SK-N-SH treated with all-trans-retinoic acid at 6 μM for 48 hours (cell line): ENCODE results near the gene OFD1.
A peak's percentile ranks its signal among the peaks of the same experiment; 100 is the strongest.

ENCODE experiments used
- ATAC-seq: fragments of 200-7000 bp; cut with Tn5 transposase; 3 replicates; pipeline ENCODE4 v1.9.1; 2020; ENCODE audit warnings: mild to moderate bottlenecking, moderate library complexity
- ARNTL ChIP-seq: fragments of 450-650 bp; formaldehyde crosslinking; IDR thresholded peaks from 2 replicates; pipeline ENCODE4 v1.5.0; 2020; ENCODE audit warnings: low read depth, mild to moderate bottlenecking, moderate library complexity, borderline replicate concordance
- BACH2 ChIP-seq: fragments of 250-450 bp; sonication (Bioruptor Pico); IDR thresholded peaks from 2 replicates; pipeline ENCODE4 v1.9.0; 2021; ENCODE audit warnings: mild to moderate bottlenecking, borderline replicate concordance
- CSDC2 ChIP-seq: fragments of 250-450 bp; sonication (Bioruptor Pico); IDR thresholded peaks from 2 replicates; pipeline ENCODE4 v1.5.0; 2020; ENCODE audit warnings: mild to moderate bottlenecking, moderate library complexity
- ESRRG ChIP-seq: fragments of 250-450 bp; sonication (Bioruptor Pico); IDR thresholded peaks from 2 replicates; pipeline ENCODE4 v1.6.1; 2021; ENCODE audit warnings: mild to moderate bottlenecking
- GLIS3 ChIP-seq: fragments of 250-450 bp; sonication (Bioruptor Pico); IDR thresholded peaks from 2 replicates; pipeline ENCODE4 v1.5.0; 2020; ENCODE audit warnings: mild to moderate bottlenecking, moderate library complexity
- ISL1 ChIP-seq: fragments of 250-450 bp; sonication (Bioruptor Pico); IDR thresholded peaks from 2 replicates; pipeline ENCODE4 v2.1.2; 2022; ENCODE audit warnings: mild to moderate bottlenecking, moderate library complexity
- OSR1 ChIP-seq: fragments of 250-450 bp; sonication (Bioruptor Pico); IDR thresholded peaks from 2 replicates; pipeline ENCODE4 v1.8.0; 2022; ENCODE audit warnings: moderate library complexity, mild to moderate bottlenecking, inconsistent platforms
- RARB ChIP-seq: fragments of 250-450 bp; sonication (Bioruptor Pico); IDR thresholded peaks from 2 replicates; pipeline ENCODE4 v1.8.0; 2021; ENCODE audit warnings: mild to moderate bottlenecking, moderate library complexity
- TCF4 ChIP-seq: fragments of 250-450 bp; sonication (Bioruptor Pico); IDR thresholded peaks from 2 replicates; pipeline ENCODE4 v1.8.0; 2021; ENCODE audit warnings: mild to moderate bottlenecking, moderate library complexity, borderline replicate concordance
- TOX ChIP-seq: fragments of 250-450 bp; sonication (Bioruptor Pico); IDR thresholded peaks from 2 replicates; pipeline ENCODE4 v1.8.0; 2021; ENCODE audit warnings: mild to moderate bottlenecking, moderate library complexity, borderline replicate concordance
- ZC3H10 ChIP-seq: fragments of 250-450 bp; sonication (Bioruptor Pico); IDR thresholded peaks from 2 replicates; pipeline ENCODE4 v1.5.1; 2021; ENCODE audit warnings: mild to moderate bottlenecking, moderate library complexity
- ZFP3 ChIP-seq: fragments of 250-450 bp; sonication (Bioruptor Pico); IDR thresholded peaks from 2 replicates; pipeline ENCODE4 v1.5.0; 2020; ENCODE audit warnings: mild to moderate bottlenecking, moderate library complexity
- ZFP30 ChIP-seq: fragments of 450-650 bp; formaldehyde crosslinking; IDR thresholded peaks from 2 replicates; pipeline ENCODE4 v1.5.0; 2022; ENCODE audit warnings: mild to moderate bottlenecking, moderate library complexity
- ZNF565 ChIP-seq: fragments of 450-650 bp; formaldehyde crosslinking; conservative IDR thresholded peaks from 2 replicates; pipeline ENCODE4 v1.5.0; 2020; ENCODE audit warnings: low read depth, mild to moderate bottlenecking, moderate library complexity
- ZNF70 ChIP-seq: fragments of 450-650 bp; formaldehyde crosslinking; IDR thresholded peaks from 2 replicates; pipeline ENCODE4 v1.5.0; 2020; ENCODE audit warnings: mild to moderate bottlenecking, moderate library complexity
- ZNF8 ChIP-seq: fragments of 450-650 bp; formaldehyde crosslinking; IDR thresholded peaks from 2 replicates; pipeline ENCODE4 v1.5.0; 2020; ENCODE audit warnings: mild to moderate bottlenecking, moderate library complexity
- TF ChIP-seq, protein P1 (sequence below): fragments of 250-450 bp; sonication (Bioruptor Pico); IDR thresholded peaks from 2 replicates; pipeline ENCODE4 v1.5.1; 2020; ENCODE audit warnings: low read depth, mild to moderate bottlenecking, moderate library complexity
- TF ChIP-seq, protein P2 (sequence below): fragments of 250-450 bp; sonication (Bioruptor Pico); IDR thresholded peaks from 2 replicates; pipeline ENCODE4 v1.8.0; 2020; ENCODE audit warnings: mild to moderate bottlenecking, moderate library complexity, borderline replicate concordance
- TF ChIP-seq, protein P3 (sequence below): fragments of 250-450 bp; sonication (Bioruptor Pico); IDR thresholded peaks from 2 replicates; pipeline ENCODE4 v1.5.0; 2020; ENCODE audit warnings: mild to moderate bottlenecking, moderate library complexity
- TF ChIP-seq, protein P4 (sequence below): fragments of 250-450 bp; sonication (Bioruptor Pico); IDR thresholded peaks from 2 replicates; pipeline ENCODE4 v1.5.1; 2021; ENCODE audit warnings: mild to moderate bottlenecking, moderate library complexity
- TF ChIP-seq, protein P5 (sequence below): fragments of 250-450 bp; sonication (Bioruptor Pico); IDR thresholded peaks from 2 replicates; pipeline ENCODE4 v1.8.0; 2021; ENCODE audit warnings: low read depth, mild to moderate bottlenecking, moderate library complexity, borderline replicate concordance

Gene OFD1

DNA sequence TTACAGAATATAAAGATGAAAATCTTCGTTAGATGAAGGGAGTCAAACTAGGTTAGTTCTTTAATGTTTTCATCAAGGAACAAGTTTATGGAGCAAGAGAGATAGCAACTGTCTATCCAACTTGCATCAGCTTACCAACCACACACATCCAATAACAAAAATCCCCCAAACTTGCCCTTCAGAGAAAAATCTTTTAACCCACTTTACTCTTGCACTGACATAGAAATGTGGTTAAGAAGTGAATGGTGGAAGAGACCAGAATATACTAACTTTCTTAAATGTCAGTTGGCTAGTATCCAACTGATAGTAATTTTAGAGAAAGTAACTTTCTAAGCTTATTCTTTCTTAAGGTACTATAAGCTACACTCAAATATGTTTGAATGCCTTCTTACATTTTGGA, 47.3 kb upstream of the OFD1 start (continued):
- TF ChIP-seq TCF4 (CRISPR knock-in tag) (no peak), OSR1 (CRISPR knock-in tag) (no peak)

DNA sequence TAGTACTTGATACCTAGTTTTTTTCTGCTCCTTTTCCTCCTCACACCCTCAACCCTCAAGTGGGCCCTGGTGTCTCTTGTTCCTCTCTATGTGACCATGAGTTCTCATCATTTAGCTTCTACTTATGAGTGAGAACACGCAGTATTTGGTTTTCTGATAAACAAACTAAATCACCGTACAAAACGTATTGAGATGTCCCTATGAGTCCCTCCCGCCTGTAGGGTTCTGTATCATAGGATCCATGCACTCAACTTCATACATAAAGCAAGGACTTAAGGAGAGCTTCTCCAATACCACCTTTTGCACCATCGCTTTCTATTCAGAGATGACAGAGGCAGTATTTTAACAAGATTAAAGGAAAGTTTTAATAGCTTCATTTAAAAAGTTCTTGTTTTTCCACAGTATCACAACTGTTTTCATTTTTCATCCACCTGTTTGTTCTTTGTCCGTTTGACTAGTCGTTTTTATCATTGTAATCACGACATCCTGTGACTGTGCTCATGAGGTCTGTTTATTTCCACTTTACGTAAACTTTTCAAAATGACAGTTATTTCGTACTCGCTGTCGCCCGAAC, 46.1 kb upstream of the OFD1 start:
- peak; percentile 8; the same call in 2 of the 3 replicates for ATAC-seq

DNA sequence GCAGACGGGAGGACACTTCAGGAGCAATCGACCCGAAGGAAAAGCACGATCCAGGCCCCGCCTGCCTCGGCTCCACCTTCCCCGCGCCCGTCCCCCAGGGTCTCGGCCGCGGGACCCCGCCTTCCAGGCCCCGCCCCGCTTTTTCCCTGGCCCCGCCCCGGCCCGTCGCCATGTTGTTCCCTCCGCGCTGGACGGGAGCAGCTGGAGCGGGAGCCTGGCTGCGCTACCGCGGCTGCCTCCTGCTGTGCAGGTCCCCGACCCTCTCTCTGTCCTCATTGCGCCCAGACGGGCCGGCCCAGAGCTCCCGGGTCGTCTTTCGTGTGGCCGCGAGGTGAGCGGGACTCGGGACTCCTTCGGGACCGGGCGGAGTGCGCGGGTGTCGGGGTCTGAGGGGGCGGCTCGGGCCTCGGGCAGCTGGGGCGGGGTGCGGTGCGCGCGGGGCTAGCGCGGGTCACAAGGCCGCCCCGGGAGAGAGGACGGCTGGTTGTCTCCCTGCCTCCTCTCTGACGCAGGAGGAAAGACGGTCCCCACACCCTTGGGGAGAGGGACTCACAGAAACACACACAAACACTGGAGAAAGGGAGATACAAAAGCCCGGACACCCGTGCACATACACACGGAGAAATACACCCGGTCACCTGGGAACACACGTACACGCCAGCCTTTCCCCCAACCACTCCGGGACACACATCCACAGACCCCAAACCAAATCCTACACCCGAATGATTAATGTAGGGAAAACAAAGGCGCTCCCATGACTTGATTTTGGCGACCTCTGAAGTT, 45.4 kb upstream of the OFD1 start, which contains the start of gene RAB9A:
Gene RAB9A (plus strand): TSS at position 171 of the 783 bp plus-strand sequence. CDS start 19,619 bp downstream, outside the sequence.
- peak; percentile 96 for ATAC-seq
- TF ChIP-seq ZFP3 (no peak), RARB (CRISPR knock-in tag) (no peak), CSDC2 (CRISPR knock-in tag) (no peak), OSR1 (CRISPR knock-in tag) (no peak), TCF4 (CRISPR knock-in tag) (no peak), TOX (CRISPR knock-in tag) (no peak)
- TF ChIP-seq, protein P1, sequence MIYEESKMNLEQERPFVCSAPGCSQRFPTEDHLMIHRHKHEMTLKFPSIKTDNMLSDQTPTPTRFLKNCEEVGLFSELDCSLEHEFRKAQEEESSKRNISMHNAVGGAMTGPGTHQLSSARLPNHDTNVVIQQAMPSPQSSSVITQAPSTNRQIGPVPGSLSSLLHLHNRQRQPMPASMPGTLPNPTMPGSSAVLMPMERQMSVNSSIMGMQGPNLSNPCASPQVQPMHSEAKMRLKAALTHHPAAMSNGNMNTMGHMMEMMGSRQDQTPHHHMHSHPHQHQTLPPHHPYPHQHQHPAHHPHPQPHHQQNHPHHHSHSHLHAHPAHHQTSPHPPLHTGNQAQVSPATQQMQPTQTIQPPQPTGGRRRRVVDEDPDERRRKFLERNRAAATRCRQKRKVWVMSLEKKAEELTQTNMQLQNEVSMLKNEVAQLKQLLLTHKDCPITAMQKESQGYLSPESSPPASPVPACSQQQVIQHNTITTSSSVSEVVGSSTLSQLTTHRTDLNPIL = no peak
- TF ChIP-seq, protein P2, sequence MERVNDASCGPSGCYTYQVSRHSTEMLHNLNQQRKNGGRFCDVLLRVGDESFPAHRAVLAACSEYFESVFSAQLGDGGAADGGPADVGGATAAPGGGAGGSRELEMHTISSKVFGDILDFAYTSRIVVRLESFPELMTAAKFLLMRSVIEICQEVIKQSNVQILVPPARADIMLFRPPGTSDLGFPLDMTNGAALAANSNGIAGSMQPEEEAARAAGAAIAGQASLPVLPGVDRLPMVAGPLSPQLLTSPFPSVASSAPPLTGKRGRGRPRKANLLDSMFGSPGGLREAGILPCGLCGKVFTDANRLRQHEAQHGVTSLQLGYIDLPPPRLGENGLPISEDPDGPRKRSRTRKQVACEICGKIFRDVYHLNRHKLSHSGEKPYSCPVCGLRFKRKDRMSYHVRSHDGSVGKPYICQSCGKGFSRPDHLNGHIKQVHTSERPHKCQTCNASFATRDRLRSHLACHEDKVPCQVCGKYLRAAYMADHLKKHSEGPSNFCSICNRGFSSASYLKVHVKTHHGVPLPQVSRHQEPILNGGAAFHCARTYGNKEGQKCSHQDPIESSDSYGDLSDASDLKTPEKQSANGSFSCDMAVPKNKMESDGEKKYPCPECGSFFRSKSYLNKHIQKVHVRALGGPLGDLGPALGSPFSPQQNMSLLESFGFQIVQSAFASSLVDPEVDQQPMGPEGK (CRISPR knock-in tag) = no peak
- TF ChIP-seq, all 23 proteins: peak for 0

More for the DNA sequence above, 46.1 kb upstream of the OFD1 start:
- TF ChIP-seq BACH2 (CRISPR knock-in tag) (no peak), ESRRG (CRISPR knock-in tag) (no peak), GLIS3 (no peak), TCF4 (CRISPR knock-in tag) (no peak), ZNF70 (CRISPR knock-in tag) (no peak), TOX (CRISPR knock-in tag) (no peak), ZC3H10 (CRISPR knock-in tag) (no peak), ZNF8 (CRISPR knock-in tag) (no peak), ZFP30 (no peak)
- TF ChIP-seq, protein P3, sequence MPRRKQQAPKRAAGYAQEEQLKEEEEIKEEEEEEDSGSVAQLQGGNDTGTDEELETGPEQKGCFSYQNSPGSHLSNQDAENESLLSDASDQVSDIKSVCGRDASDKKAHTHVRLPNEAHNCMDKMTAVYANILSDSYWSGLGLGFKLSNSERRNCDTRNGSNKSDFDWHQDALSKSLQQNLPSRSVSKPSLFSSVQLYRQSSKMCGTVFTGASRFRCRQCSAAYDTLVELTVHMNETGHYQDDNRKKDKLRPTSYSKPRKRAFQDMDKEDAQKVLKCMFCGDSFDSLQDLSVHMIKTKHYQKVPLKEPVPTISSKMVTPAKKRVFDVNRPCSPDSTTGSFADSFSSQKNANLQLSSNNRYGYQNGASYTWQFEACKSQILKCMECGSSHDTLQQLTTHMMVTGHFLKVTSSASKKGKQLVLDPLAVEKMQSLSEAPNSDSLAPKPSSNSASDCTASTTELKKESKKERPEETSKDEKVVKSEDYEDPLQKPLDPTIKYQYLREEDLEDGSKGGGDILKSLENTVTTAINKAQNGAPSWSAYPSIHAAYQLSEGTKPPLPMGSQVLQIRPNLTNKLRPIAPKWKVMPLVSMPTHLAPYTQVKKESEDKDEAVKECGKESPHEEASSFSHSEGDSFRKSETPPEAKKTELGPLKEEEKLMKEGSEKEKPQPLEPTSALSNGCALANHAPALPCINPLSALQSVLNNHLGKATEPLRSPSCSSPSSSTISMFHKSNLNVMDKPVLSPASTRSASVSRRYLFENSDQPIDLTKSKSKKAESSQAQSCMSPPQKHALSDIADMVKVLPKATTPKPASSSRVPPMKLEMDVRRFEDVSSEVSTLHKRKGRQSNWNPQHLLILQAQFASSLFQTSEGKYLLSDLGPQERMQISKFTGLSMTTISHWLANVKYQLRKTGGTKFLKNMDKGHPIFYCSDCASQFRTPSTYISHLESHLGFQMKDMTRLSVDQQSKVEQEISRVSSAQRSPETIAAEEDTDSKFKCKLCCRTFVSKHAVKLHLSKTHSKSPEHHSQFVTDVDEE (CRISPR knock-in tag) = no peak
- TF ChIP-seq, protein P4, sequence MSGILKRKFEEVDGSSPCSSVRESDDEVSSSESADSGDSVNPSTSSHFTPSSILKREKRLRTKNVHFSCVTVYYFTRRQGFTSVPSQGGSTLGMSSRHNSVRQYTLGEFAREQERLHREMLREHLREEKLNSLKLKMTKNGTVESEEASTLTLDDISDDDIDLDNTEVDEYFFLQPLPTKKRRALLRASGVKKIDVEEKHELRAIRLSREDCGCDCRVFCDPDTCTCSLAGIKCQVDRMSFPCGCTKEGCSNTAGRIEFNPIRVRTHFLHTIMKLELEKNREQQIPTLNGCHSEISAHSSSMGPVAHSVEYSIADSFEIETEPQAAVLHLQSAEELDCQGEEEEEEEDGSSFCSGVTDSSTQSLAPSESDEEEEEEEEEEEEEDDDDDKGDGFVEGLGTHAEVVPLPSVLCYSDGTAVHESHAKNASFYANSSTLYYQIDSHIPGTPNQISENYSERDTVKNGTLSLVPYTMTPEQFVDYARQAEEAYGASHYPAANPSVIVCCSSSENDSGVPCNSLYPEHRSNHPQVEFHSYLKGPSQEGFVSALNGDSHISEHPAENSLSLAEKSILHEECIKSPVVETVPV (CRISPR knock-in tag) = no peak

DNA sequence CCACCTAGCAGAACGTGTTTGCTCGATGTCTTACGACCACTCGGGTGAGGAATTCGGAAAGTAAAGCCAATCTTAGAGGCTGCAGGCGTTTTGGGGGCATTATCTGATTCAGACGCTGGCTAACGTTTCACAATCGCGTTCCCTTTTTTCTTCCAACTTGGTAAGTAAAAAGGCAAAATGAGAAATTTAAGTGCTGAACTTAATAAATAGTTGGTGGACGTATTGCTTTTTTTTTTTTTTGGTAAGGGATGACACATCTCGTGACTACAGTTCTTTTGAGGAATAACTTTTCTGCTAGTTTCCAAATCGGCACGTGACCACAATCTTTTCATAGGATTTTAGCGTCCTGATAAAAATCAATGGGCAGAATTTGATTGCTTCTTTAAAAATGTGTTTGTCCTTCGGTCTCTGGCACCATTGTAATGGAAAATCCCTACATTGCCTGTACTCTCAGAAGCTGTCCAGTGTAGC, 44.8 kb upstream of the OFD1 start:
- peak; percentile 11 for ATAC-seq
- TF ChIP-seq CSDC2 (CRISPR knock-in tag) = no peak
- TF ChIP-seq TOX (CRISPR knock-in tag) = no peak
- TF ChIP-seq, protein P5, sequence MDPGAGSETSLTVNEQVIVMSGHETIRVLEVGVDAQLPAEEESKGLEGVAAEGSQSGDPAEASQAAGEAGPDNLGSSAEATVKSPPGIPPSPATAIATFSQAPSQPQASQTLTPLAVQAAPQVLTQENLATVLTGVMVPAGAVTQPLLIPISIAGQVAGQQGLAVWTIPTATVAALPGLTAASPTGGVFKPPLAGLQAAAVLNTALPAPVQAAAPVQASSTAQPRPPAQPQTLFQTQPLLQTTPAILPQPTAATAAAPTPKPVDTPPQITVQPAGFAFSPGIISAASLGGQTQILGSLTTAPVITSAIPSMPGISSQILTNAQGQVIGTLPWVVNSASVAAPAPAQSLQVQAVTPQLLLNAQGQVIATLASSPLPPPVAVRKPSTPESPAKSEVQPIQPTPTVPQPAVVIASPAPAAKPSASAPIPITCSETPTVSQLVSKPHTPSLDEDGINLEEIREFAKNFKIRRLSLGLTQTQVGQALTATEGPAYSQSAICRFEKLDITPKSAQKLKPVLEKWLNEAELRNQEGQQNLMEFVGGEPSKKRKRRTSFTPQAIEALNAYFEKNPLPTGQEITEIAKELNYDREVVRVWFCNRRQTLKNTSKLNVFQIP (CRISPR knock-in tag) = no peak
- TF ChIP-seq ISL1 = no peak
- TF ChIP-seq ZFP3 = no peak
- no peak for TF ChIP-seq ZNF565 (CRISPR knock-in tag)
- no peak for TF ChIP-seq ESRRG (CRISPR knock-in tag)
- TF ChIP-seq OSR1 (CRISPR knock-in tag) = no peak
- TF ChIP-seq ARNTL = no peak
- no peak for TF ChIP-seq BACH2 (CRISPR knock-in tag)
- TF ChIP-seq, protein P2 (CRISPR knock-in tag) = no peak
- TF ChIP-seq, protein P4 (CRISPR knock-in tag) = no peak
- TF ChIP-seq, all 23 proteins: peak for 0
